Natural killer cell treated with Interleukin-12 subunit alpha and Interleukin-12 subunit beta and Interleukin-15 and Interleukin-18, amount 100 ng/mL, for 72 hours (primary cell): ENCODE measurements around the gene PPT2. TPM values are rescaled to one million over a fixed set of nuclear protein-coding genes. Genes with fewer than 3 reads are reported as not detected.

Experiments
- ATAC-seq, 2 donors: fragments of 150-1000 bp; cut with Tn5 transposase in 1 of 2; sonication (Bioruptor Pico), chemical (Tn5 transposase) in 1 of 2; 2 replicates each; pipeline ENCODE4 v1.10.0; 2021
- DNase-seq: peaks from one replicate; pipeline ENCODE4 v3.0.0; 2022; ENCODE audit warnings: low spot score
- H3K27ac Mint-ChIP-seq, 2 donors: 1 replicate in 1 of 2; 2 replicates in 1 of 2; pipeline ENCODE4 v1.8.0; 2022; ENCODE audit warnings: mixed read lengths in 2 of 2, mild to moderate bottlenecking in 1 of 2, moderate library complexity in 1 of 2
- H3K27me3 Mint-ChIP-seq, 2 donors: 1 replicate in 1 of 2; 2 replicates in 1 of 2; pipeline ENCODE4 v1.8.0; 2022; ENCODE audit warnings: mixed read lengths in 2 of 2
- H3K36me3 Mint-ChIP-seq: one replicate; pipeline ENCODE4 v1.8.0; 2022; ENCODE audit warnings: mixed read lengths
- H3K4me1 Mint-ChIP-seq, 2 donors: 1 replicate in 1 of 2; 2 replicates in 1 of 2; pipeline ENCODE4 v1.8.0; 2022; ENCODE audit warnings: low read depth in 2 of 2, mixed read lengths in 2 of 2, mild to moderate bottlenecking in 1 of 2
- H3K4me3 Mint-ChIP-seq: one replicate; pipeline ENCODE4 v1.8.0; 2022; ENCODE audit warnings: mixed read lengths
- H3K9me3 Mint-ChIP-seq: 2 replicates; pipeline ENCODE4 v1.8.0; 2022; ENCODE audit warnings: mixed read lengths
- total RNA-seq, 2 donors: library from RNA; stranded (reverse); gene quantifications; one replicate each; pipeline ENCODE4 v1.2.3, GENCODE V29; 2022

PPT2 gene
- total RNA-seq, 2 donors from 2014 or later = 10.8 to 32.3 TPM

DNA sequence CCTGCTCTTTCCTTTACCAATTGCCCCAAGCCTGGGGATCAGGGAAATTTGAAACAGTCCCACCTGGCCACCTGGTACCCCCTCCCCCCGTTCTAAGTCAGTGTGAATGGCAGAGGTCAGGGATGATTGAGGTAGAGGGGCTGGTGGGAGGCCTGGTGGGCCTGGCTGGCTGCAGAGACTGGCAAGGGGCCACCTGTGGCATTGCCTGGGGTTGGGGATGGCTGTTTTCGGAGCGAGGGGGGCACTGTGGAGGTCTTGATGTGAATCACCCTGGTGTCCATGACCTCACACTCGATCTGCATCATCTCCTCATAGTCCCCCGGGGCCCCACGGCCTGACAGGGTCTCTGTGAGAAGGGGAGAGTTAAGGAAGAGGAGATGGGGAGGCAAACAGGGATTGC, 38.3 kb upstream of the PPT2 start:
- no peak for ATAC-seq

DNA sequence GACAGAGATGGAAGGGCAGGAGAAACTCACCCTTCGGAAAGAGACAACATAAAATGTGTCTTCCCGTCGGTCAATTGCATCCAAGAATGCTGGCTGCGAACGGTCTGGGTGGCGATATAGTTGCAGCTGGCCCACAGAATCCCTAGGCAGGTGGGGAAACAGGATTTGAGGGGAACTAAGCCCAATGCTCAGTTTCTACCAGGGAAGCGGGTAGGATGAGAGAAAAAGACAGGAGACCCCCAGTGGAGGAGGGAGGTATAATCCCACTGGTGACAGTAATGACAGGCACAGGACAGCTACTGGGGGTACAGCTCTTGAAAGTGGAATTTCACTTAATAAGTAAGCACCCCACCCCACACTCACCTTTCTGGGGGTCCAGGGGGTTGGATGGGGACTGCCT, 37.3 kb upstream of the PPT2 start:
- ATAC-seq (no peak), DNase-seq (no peak)
- H3K27me3 Mint-ChIP-seq = no peaks in the 10 kb centered on the region
- peaks cover 0 to 21% of the 10 kb centered on the region in 2 donors for H3K4me1 Mint-ChIP-seq
- no peak overlapping the region for H3K27ac Mint-ChIP-seq
- H3K9me3 Mint-ChIP-seq = no peaks in the 10 kb centered on the region
- no peak overlapping the region for H3K4me3 Mint-ChIP-seq
- H3K36me3 Mint-ChIP-seq = peaks cover 7% of the 10 kb centered on the region

More for the DNA sequence above, 38.3 kb upstream of the PPT2 start:
- Mint-ChIP-seq H3K9me3 (no peaks in the 10 kb centered on the region), H3K36me3 (peaks cover under 1% of the 10 kb centered on the region), H3K4me1 (peaks cover 0 to 17% of the 10 kb centered on the region in 2 donors), H3K27ac (peak overlapping the region in 1 of 2 donors; percentile 34), H3K4me3 (no peak overlapping the region), H3K27me3 (no peaks in the 10 kb centered on the region)
- DNase-seq = no peak

DNA sequence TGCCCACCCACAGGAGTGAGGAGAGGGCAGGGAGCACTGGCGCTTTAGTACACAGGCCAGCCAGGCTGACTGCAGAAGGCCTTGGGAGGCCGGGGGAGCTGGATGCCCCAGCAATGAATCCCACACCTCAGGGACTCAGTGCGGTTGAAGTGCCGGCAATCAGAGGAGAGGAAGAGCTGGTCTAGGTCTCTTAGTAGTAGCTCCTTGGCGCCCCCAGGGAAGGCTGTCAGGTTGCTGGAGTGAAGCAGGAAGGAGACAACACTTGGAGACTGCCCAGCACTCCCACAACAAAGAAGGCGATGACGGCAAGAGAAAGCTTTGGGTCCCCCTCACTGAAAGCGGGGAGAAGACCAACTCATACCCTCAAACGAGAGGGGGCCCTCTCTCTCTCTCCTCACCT, 36.5 kb upstream of the PPT2 start:
- Mint-ChIP-seq H3K27me3 (no peaks in the 10 kb centered on the region), H3K4me3 (no peak overlapping the region), H3K36me3 (peaks cover 13% of the 10 kb centered on the region), H3K4me1 (peaks cover 0 to 20% of the 10 kb centered on the region in 2 donors), H3K27ac (no peak overlapping the region), H3K9me3 (no peaks in the 10 kb centered on the region)
- DNase-seq = no peak
- no peak for ATAC-seq

DNA sequence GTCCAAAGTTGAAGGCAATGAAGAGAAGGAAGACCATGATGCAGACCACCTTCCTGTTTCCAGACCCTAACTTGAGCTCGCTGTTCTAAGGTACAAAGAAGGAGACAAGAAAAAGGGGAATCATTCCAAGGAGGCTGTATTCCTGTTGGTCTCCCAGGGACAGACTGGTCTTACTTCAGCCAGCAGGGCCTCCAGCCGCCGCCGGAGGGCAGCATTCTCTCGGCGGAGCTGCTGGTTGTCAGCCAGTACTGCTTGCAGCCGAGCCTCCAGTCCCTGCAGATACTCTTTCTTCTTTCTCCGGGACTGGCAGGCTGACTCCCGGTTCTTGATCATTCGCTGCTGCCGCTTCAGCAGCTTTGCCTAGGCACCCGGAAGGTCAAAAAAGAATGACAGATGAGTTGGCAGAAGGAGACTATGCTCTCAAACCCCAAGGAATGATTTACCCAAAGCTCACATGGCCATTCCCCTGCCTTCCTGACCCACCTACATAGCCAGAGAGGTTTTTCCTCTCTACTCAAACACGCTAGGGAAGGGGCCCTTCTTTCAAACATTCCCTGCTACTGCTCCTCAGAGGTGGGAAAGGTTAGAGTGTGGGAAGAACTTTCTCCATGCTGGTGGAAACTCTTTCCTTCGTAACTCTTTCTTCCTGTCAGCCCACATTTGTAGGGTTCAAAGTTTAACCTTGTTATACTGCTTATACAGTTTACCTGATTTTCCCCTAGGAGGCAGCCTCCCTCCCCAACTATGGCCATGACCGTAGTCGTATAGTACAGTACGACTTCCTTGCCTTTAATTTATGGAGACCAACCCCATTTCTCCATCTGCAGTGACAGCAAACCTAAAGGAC, 34.9 kb upstream of the PPT2 start:
- Mint-ChIP-seq H3K36me3 (peaks cover 14% of the 10 kb centered on the region), H3K27me3 (no peaks in the 10 kb centered on the region), H3K4me3 (no peak overlapping the region)

DNA sequence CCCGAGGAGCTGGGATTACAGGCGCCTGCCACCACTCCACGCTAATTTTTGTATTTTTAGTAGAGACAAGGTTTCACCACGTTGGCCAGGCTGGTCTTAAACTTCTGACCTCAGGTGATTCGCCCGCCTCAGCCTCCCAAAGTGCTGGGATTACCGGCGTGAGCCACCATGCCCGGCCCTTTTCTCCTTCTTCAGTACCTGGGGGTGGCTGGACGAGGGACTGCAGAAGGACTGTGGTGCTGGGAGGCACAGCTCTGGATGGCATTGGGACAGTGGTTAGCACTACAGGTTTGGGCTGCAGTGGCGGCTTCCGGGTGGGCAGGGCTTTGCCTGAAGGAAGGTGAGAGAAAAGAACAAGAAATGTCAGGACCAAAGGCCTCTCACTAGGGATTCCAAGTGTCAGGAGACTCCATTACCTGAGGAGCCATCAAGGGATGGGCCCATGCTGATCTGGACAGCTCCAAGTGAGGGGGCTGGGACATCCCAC, 33.3 kb upstream of the PPT2 start:
- H3K4me3 Mint-ChIP-seq = no peak overlapping the region
- H3K9me3 Mint-ChIP-seq = no peaks in the 10 kb centered on the region
- no peak overlapping the region for H3K27ac Mint-ChIP-seq
- no peak for DNase-seq
- no peak for ATAC-seq
- no peaks in the 10 kb centered on the region for H3K27me3 Mint-ChIP-seq
- peaks cover 9 to 23% of the 10 kb centered on the region in 2 donors for H3K4me1 Mint-ChIP-seq
- H3K36me3 Mint-ChIP-seq = peaks cover 23% of the 10 kb centered on the region

More for the DNA sequence above, 34.9 kb upstream of the PPT2 start:
- Mint-ChIP-seq H3K9me3 (no peaks in the 10 kb centered on the region), H3K4me1 (peaks cover under 1 to 17% of the 10 kb centered on the region in 2 donors), H3K27ac (no peak overlapping the region)
- DNase-seq (peak; percentile 80), ATAC-seq (peak; percentile 73 to 82)

DNA sequence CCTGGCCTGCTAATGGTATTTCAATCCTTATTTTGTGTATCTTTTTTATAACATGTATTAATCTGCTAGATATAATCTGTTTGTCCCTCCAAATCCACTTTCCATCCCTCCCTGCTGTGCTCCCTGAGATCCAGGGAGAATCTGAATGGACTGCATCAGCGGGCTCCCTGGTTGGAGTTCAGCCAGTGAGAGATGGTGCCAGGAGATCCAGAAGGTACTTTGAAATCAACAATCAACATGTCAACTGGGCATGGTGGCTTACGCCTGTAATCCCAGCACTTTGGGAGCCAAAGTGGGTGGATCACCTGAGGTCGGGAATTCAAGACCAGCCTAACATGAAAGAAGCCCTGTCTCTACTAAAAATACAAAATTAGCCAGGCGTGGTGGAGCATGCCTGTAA, 30.3 kb upstream of the PPT2 start:
- H3K9me3 Mint-ChIP-seq = no peaks in the 10 kb centered on the region
- H3K27me3 Mint-ChIP-seq = no peaks in the 10 kb centered on the region
- H3K27ac Mint-ChIP-seq = no peak overlapping the region
- H3K4me3 Mint-ChIP-seq = no peak overlapping the region
- DNase-seq (no peak), ATAC-seq (no peak)
- peaks cover 37 to 41% of the 10 kb centered on the region in 2 donors for H3K4me1 Mint-ChIP-seq
- H3K36me3 Mint-ChIP-seq = peaks cover 33% of the 10 kb centered on the region

DNA sequence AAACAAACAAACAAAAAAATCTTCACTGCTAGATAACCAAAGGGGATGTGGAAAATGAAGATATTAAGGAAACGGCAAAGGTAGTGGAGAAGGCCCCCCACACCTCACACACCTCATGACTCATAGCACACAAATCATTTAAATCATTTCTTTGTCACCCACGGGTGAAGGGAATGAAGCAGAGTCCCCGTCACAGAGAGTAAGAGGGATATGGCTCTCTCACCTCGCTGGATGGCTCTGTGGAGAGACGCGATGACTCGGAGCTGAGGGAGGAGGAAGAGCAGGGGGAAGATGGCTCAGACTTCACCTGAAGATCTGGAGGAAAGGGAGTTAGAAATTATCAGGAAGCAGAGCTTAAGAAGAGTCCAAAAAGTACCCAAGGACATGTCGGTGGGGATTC, 27.1 kb upstream of the PPT2 start:
- no peak for DNase-seq
- H3K36me3 Mint-ChIP-seq = peaks cover 24% of the 10 kb centered on the region
- no peak for ATAC-seq
- H3K4me3 Mint-ChIP-seq = peak overlapping the region; percentile 98
- H3K27me3 Mint-ChIP-seq = no peaks in the 10 kb centered on the region
- peaks cover 42 to 51% of the 10 kb centered on the region in 2 donors for H3K4me1 Mint-ChIP-seq
- peak overlapping the region; percentile 95 to 96 for H3K27ac Mint-ChIP-seq
- no peaks in the 10 kb centered on the region for H3K9me3 Mint-ChIP-seq

DNA sequence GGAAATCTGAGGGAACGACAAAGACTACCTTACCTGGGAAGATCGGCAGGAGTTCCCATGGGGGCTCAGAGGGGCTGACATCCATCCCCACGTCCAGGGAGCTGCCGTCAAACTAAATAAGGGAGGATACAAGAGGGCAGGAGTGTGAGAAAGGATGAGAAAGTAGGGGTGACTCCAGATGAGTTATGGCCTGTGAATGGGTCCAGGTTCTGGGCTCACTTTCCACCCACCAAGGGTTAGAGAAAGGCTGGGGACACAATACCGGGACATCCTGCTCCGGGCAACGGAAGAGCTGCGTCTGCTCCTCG, 26.6 kb upstream of the PPT2 start:
- H3K4me1 Mint-ChIP-seq = peaks cover 41 to 51% of the 10 kb centered on the region in 2 donors
- no peaks in the 10 kb centered on the region for H3K27me3 Mint-ChIP-seq
- peak overlapping the region; percentile 95 to 96 for H3K27ac Mint-ChIP-seq
- H3K36me3 Mint-ChIP-seq = peaks cover 20% of the 10 kb centered on the region
- H3K4me3 Mint-ChIP-seq = peak overlapping the region; percentile 98
- no peaks in the 10 kb centered on the region for H3K9me3 Mint-ChIP-seq
- ATAC-seq (no peak), DNase-seq (no peak)

DNA sequence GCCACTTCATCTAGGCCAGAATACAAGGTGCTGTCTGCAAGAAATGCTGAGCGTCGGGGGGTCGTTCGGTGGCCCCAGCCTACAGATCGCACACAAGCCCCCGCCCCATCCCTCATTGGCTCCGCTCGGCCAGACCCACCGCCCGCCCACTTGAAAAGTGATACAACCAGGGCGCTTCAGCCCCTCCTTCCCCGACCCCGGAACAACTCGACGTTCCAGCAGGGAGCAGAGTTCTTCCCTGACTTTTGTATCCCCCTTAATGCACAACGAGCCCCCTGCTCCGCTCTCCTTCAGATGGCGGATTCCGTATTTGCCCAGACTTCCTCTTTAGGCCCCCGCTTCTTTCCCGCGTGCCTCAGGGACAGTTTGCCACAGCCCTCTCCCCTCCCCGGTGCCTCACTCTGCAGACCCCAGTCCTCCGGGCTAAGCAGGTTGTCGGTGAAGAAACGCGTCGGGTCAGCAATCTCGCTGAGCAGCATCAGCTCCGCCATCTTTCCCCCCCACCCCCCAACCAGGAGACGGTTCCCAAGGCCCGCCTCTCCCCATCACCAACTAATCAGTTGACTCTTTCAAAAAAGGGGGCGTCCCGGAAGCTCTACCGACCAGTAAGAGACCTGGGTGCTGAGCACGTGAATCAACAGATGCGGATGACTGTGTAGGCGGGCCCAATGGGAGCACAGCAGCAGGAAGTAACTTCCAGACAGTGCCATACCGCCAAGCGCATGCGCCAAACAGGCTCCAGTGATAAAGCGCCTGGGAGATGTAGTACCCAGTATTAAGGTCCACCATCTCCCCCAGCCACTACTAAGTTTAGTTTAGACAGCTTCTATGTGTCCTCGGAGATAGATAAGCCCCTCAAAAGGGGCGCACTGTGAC, 26.0 kb upstream of the PPT2 start, which contains the start of gene ATF6B:
ATF6B (minus strand) TSS at position 530 of the 876 bp plus-strand sequence; CDS start at position 491, 39 bp downstream.
- Mint-ChIP-seq H3K9me3 (no peaks in the 10 kb centered on the region), H3K27me3 (no peaks in the 10 kb centered on the region), H3K27ac (peak within 1 kb of the TSS; percentile 95 to 96), H3K4me1 (peaks cover 41 to 51% of the 10 kb centered on the region in 2 donors), H3K36me3 (peaks cover 20% of the 10 kb centered on the region), H3K4me3 (peak within 1 kb of the TSS; percentile 98)
- DNase-seq = peak; percentile 100
- peak; percentile 97 to 98 for ATAC-seq

DNA sequence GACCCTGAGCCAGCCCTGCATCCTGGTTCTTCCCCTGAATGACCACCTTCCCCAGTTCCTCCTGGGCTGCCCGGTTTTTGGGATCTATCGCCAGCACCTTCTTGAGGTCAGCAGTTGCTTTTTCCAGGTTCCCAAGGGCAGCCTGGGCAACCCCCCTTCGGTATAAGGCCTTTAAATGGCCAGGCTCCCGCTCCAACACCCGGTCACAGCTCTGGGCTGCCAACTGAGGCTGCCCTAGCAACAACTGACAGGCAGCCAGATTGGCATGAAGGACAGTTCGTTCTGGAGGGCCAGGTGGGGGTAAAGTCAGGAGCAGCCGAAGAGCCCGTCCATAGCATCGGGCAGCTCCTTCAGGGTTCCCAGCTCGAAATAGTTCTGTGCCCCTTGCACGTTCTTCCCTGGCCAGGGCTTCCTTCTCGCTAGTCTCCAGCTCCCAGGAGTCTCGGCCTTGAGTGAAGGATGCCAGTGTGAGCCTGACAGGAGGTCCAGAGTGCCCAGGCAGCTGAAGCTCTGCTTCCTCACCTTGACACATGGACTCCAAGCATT, 25.1 kb upstream of the PPT2 start:
- Mint-ChIP-seq H3K4me3 (peak overlapping the region; percentile 98), H3K36me3 (peaks cover 20% of the 10 kb centered on the region)

DNA sequence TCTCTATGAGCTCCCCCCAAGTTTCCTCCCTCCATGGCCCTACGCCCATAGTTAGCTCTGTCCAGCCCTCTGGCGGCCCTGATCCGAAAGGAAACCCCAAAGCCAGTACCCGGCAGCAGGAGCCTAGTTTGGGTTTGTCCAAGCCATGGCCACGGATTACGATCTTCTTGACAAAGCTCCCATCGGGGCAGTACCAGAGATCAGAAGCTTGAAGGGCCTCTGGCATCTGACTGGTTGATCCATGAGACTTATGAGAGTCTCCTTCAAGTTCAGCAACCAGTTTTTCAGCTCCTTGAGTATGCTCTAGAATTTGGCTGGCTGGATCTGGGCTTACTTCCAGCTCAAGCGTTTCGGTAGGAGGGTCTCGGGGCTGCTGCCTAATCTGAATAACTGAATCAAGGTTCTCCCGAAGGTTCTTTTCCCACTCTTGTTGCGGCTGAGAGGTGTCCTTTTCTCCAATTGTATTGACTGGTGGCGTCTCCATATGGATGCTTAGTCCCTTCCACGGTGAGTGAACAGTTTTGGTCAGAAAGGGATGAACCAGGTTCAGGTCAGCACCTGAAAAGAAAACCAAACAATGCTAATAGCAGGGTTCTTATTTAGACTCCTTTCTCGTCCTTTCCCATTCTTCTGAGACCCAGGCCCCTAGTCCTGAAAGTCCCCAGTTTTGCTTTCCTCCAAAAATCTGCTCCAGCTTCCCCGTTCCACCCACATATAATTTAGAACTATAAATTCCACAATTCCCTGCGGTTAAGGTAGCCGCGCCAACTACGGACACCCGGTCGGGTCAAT, 24.4 kb upstream of the PPT2 start:
- no peak for ATAC-seq
- Mint-ChIP-seq H3K27me3 (no peaks in the 10 kb centered on the region), H3K9me3 (no peaks in the 10 kb centered on the region), H3K36me3 (peaks cover 14% of the 10 kb centered on the region), H3K27ac (peak overlapping the region; percentile 87 to 91), H3K4me3 (peak overlapping the region; percentile 85), H3K4me1 (peaks cover 35 to 46% of the 10 kb centered on the region in 2 donors)
- DNase-seq = no peak

More for the DNA sequence above, 25.1 kb upstream of the PPT2 start:
- Mint-ChIP-seq H3K9me3 (no peaks in the 10 kb centered on the region), H3K4me1 (peaks cover 41 to 51% of the 10 kb centered on the region in 2 donors), H3K27me3 (no peaks in the 10 kb centered on the region), H3K27ac (peak overlapping the region; percentile 95 to 96)
- ATAC-seq = no peak
- no peak for DNase-seq

DNA sequence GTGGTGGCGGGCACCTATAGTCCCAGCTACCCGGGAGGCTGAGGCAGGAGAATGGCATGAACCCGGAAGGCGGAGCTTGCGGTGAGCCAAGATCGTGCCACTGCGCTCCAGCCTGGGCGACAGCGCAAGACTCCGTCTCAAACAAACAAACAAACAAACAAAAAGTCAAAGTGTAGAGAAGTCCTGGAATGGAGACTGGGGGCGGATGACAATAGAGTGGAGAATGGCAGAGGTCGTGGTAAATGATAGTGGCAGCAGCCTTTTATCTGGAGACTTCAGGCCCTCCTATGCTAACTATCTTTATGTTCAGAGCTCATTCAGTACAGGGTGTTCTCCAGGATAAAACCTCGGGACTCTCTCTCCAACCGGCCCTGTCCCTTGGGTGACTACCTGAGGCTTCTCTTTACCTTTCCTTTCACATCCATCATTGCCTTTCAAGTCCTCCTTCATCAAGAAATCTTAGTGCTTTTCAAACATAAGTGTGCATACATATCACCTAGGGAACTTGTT, 22.4 kb upstream of the PPT2 start:
- H3K4me3 Mint-ChIP-seq = no peak overlapping the region
- peaks cover 30 to 33% of the 10 kb centered on the region in 2 donors for H3K4me1 Mint-ChIP-seq
- no peak overlapping the region for H3K27ac Mint-ChIP-seq
- no peak for ATAC-seq
- H3K9me3 Mint-ChIP-seq = no peaks in the 10 kb centered on the region
- H3K27me3 Mint-ChIP-seq = peaks cover 0 to 3% of the 10 kb centered on the region in 2 donors
- peaks cover 5% of the 10 kb centered on the region for H3K36me3 Mint-ChIP-seq
- DNase-seq = no peak

DNA sequence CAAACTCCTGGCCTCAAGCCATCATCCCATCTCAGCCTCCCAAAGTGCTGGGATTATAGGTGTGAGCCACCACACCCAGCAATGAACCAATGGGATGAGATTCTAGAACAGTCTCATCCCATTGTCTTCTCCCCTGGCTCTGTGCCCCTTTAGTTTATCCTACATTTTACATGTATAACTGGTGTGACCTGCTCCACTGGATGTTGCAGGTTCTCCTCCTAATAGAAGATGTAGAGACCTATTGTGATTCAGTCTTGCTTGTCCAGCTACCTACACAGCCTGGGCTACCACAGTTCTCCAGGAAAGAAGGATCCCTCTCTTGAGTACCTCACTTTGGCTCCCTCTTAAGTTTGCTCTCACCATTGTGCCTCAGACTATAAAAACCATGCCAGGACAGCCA, 21.8 kb upstream of the PPT2 start:
- Mint-ChIP-seq H3K36me3 (peaks cover under 1% of the 10 kb centered on the region), H3K4me3 (no peak overlapping the region), H3K27ac (no peak overlapping the region), H3K9me3 (no peaks in the 10 kb centered on the region), H3K4me1 (peaks cover 24 to 27% of the 10 kb centered on the region in 2 donors), H3K27me3 (peaks cover 0 to 3% of the 10 kb centered on the region in 2 donors)
- no peak for ATAC-seq
- DNase-seq = no peak
